D721Med (cell line): ENCODE results near the gene NPIPA1.
"Not testable (repeated sequence)": the region's sequence is repeated elsewhere in the genome, so short reads cannot be mapped to it uniquely, and the experiment has no call there.

Experiments
- DNase-seq: peaks from one replicate; pipeline ENCODE4 v3.0.0; 2011; ENCODE audit warnings: low spot score; ENCODE audit not compliant: insufficient read length
- FAIRE-seq: peaks from 2 replicates; lab custom pipeline; 2011; peaks lifted over from hg19 to GRCh38; lab: Jason Lieb, UNC

The NPIPA1 gene

DNA sequence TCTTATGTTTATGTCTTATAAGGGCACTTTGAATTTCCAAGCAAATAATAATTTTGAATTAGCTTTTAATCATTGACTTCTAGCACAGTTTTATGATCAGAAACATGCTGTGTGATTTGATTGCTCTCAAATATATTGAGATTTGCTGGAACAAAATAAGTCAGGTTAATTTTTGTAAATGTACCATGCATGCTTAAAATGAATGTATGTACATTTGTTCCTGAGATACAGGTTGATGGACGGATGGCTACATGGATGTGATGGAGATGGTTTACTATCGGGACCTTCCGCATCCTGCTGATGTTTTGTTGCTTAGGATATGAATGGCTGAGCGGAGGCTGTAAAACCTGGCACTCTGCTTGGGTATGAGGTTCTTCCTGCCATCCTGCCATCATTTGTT is at the start of gene NPIPA1:
Gene NPIPA1 (plus strand): TSS at position 301 of the 400 bp plus-strand sequence. CDS start 0 bp downstream, at position 301.
- not testable (repeated sequence) for FAIRE-seq, DNase-seq

DNA sequence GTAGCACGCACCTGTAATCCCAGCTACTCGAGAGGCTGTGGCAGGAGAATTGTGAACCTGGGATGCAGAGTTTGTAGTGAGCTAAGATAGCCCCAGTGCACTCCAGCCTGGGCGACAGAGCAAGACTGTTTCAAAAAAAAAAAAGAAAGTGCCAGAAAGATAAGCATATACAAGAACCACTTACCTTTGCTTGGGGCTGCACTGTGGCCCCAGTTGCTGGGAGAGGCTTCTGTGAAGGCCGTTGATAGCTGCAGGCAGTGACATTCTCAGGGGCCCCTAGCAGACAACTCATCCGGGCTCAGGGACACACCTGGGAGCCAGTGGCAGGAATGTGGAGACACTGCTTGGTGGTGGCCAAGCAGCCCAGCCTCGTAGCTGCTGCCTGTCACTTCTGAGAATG is 45.1 kb upstream of the NPIPA1 start:
- not testable (repeated sequence) for DNase-seq, FAIRE-seq

DNA sequence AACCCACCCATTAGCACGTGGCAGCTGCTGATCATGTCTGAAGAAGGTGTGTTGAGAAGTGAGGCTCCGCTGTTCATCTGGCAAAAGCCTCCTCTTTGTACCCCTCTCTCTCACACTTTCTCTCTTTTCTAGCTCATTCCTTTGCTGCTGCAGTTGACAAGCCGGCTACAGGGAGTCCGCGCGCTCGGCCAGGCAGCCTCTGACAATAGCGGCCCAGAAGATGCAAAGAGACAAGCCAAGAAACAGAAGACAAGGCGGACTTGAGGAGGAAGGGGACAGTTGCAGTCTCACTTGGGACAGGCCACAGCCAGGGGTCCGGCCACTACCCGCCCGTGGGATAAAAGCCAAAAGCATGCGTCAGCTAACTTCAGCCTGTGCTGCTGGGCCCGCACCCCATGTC is 41.9 kb upstream of the NPIPA1 start:
- DNase-seq, FAIRE-seq: not testable (repeated sequence)

DNA sequence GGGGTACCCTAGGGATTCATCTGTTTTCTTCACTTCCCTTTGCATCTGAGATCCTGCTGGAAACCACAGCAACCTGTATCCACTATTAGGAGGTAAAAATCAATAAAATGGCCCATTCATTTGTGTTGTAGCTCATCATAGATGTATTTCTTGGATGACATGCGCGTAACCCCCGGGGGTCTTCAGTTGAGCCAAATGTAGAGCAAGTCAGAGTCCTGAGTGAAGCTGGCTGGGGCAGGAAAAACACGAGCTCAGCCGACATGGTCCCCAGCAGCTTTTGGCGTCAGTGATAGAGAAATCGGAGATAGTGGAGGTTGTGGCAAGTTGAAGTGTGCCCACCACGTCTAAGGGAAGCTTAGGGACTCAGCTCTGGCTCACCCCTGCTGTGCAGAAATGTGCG is 41.2 kb upstream of the NPIPA1 start:
- FAIRE-seq, DNase-seq: not testable (repeated sequence)

- not testable (repeated sequence) for DNase-seq, FAIRE-seq
Observed at GRCh38 chr16:14897006-14897664, 40.1 kb upstream of the NPIPA1 start.

- not testable (repeated sequence) for DNase-seq, FAIRE-seq
Observed at GRCh38 chr16:14898162-14898561, 39.1 kb upstream of the NPIPA1 start.

DNA sequence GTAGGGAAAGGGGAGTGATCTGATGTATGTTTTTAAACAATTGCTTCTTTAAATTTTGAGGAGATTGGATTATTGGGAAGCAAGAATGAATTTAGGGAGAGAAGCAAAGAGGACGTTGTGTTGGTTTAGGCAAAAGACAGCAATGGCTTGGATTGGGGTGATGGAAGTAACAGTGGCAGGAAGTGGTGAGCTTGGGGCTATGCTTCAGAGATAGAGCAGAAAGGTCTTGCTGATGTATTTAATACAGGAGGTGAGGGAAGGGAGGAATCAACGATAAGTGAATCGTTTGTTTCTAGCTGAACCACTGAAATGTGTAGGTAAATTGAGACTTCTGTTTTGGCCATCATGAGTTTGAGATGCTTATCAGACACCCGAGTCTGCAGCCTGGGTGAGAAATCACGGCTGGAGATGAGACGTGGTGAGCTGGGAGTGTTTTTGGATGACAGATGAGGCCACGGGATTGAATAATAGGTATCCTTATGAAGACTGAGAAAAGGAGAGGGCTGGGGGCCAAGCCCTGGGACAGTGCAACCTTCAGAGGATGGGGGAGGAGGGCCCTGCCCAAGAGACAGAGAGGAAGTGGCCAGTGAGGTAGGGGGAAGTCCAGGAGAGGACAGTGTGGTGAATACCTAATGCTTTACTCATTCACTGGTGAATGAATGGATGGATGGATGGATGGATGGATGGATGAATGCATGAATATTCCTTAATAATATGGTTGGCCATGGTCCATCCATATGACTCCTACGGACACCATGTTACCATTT is 33.9 kb upstream of the NPIPA1 start:
- DNase-seq, FAIRE-seq: not testable (repeated sequence)

DNA sequence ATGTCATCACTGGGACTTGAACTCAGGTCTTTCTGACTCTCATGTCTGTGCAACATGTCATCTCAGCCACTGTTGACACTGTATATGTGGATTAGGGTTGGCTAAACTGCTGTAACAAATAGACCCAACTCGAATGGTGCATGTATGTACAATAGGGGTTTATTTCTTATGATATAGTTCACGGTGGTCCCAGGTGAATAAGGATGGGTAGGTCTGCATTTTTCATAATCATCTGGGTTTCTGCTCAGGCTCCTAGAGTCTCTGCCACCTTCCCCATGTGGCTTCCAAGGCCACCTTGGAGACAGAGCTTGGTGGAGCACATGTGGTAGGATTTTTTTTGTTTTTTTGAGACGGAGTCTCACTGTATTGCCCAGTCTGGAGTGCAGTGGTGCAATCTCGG is 27.5 kb upstream of the NPIPA1 start:
- FAIRE-seq, DNase-seq: not testable (repeated sequence)

DNA sequence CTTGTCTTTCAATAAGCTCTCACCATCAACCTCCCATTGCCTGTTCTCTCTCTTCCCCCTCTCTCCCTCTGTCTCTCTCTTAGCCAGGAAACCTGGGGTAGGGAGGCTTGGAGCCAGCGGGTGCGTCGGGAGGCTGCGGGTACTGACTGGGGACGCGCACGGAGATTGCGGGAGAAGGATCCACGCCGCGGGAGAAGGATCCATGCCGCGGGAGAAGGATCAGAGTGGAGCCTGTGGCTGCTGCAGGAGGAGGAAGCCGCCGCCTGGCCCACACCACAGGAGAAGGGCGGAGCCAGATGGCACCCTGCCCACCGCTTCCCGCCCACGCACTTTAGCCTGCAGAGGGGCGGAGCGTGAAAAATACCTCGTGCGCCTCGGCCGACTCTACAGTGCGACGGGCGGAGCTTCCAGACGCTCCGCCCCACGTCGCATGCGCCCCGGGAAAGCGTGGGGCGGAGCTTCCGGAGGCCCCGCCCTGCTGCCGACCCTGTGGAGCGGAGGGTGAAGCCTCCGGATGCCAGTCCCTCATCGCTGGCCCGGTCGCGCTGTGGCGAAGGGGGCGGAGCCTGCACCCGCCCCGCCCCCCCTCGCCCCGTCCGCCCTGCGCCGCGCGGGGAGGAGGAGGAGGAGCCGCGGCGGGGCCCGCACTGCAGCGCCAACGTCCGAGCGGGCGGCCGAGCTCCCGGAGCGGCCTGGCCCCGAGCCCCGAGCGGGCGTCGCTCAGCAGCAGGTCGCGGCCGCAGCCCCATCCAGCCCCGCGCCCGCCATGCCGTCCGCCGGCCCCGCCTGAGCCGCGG is 26.2 kb upstream of the NPIPA1 start:
- DNase-seq, FAIRE-seq: not testable (repeated sequence)

DNA sequence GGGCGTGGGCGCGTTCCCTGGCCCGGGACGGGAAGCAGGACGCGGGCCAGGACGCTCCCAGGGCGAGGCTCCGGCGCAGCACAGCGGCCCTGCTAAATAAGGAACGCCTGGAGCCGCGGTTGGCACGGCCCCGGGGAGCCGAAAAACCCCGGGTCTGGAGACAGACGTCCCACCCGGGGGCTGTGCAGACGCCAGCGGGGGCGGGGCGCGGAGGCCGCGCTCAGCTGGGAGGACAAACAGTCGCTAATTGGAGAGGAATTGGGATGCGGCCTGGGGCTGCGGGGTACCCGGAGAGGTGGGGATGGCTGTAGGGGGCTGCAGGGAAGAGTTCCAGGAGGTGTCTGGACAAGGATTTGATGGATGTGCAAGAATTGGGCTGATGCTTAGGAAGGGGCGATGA is 25.3 kb upstream of the NPIPA1 start:
- not testable (repeated sequence) for FAIRE-seq, DNase-seq

- not testable (repeated sequence) for FAIRE-seq, DNase-seq
Observed at GRCh38 chr16:14912588-14912987, 24.7 kb upstream of the NPIPA1 start.

- not testable (repeated sequence) for FAIRE-seq
Observed at GRCh38 chr16:14918504-14918903, 18.7 kb upstream of the NPIPA1 start.

DNA sequence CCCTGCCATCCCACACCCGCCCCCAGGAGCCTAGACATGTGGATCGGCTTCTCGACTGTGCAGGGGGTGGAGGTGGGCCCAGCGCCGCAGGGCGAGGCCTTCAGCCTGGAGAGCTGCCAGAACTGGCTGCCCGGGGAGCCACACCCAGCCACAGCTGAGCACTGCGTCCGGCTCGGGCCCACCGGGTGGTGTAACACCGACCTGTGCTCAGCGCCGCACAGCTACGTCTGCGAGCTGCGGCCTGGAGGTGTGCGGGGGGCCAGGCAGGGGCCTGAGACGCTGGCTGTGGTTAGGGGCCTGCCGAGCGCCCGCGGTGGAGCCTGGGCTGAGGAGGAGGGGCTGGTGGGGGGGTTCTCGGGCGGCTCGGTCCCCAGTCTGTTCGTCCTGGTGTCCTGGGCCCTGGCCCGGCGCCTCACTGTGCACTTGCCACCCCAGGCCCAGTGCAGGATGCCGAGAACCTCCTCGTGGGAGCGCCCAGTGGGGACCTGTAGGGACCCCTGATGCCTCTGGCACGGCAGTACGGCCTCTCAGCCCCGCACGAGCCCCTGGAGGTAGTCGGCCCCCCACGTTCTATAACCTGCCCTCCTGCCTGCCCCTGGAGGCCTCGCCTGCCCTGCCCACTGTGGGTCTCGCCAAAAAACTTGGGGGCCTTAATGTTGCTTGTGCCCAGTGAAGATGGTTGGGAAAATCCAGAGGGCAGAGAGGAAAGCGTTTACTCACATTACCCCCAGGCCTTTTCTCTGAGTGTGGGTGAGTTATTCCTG is 17.2 kb upstream of the NPIPA1 start:
- not testable (repeated sequence) for FAIRE-seq, DNase-seq

More at GRCh38 chr16:14918504-14918903, 18.7 kb upstream of the NPIPA1 start:
- DNase-seq: not testable (repeated sequence)

GRCh38 chr16:14922285-14922684 is 15.0 kb upstream of the NPIPA1 start:
- DNase-seq, FAIRE-seq: not testable (repeated sequence)

DNA sequence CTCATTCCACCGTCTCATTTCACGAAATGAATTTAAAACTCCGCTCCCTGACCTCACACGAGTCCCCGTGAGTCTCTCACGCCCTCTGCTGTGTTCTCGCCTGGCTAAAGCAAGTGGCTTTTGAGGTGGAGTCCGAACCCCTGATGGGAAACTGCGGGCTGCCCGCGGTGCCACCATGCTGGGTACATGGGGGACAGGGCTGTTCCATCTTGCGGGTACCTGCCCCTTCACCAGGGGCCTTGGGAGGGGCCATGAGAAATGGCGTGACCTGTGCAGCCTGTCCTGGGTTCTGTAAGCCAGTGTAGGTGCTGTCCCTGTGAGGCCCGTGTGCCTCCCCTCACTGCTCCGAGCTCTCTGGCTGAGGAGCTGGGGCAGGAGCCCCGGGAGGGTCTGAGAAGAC is 14.3 kb upstream of the NPIPA1 start:
- FAIRE-seq, DNase-seq: not testable (repeated sequence)

GRCh38 chr16:14923394-14924088 is 13.7 kb upstream of the NPIPA1 start:
- not testable (repeated sequence) for FAIRE-seq, DNase-seq

DNA sequence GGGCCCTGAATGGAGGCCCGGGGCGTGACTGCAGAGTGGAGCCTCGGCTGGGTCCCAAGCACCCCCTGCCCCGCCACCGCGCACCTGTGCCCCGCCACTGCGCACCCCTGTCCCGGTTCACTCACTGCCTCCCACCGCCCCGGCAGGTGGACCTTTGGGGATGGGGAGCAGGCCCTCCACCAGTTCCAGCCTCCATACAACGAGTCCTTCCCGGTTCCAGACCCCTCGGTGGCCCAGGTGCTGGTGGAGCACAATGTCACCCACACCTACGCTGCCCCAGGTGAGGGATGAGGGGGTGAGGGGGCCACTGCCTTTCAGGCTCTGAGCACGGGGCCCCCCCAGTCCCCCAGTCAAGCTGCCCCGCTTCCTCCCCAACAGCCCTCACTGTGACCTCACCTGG is 12.9 kb upstream of the NPIPA1 start:
- DNase-seq, FAIRE-seq: not testable (repeated sequence)

DNA sequence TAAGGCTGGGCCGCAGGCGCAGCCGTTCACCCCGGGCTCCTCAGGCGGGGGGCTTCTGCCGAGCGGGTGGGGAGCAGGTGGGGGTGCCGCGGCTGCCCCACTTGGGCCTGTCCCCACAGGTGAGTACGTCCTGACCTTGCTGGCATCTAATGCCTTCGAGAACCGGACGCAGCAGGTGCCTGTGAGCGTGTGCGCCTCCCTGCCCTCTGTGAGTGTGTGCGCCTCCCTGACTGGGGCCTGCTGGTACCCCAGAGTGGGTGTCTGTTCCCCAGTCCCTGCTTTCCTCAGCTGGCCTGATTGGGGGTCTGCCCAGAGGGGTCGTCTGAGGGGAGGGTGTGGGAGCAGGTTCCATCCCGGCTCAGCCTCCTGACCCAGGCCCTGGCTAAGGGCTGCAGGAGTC is 12.3 kb upstream of the NPIPA1 start:
- FAIRE-seq, DNase-seq: not testable (repeated sequence)
